Large intestine (tissue), 3 donors: Measurements from ENCODE around the gene UBE2E1. TPM values are rescaled to one million over a fixed set of nuclear protein-coding genes. Genes with fewer than 3 reads are reported as not detected.
A peak's percentile ranks its signal among the peaks of the same experiment; 100 is the strongest.

Source experiments
- DNase-seq, 2 donors: peaks; one replicate each; pipeline versions ENCODE4 v3.0.0 to v3.0.0-alpha.2; 2013
- H3K27ac ChIP-seq: one replicate; pipeline ENCODE4 v1.5.1; 2013; ENCODE audit warnings: low read length
- H3K27me3 ChIP-seq: 2 replicates; pipeline ENCODE4 v1.6.1; 2013; ENCODE audit warnings: low read length; ENCODE audit not compliant: control insufficient read depth, insufficient read depth
- H3K36me3 ChIP-seq: 2 replicates; pipeline ENCODE4 v1.6.1; 2013; ENCODE audit warnings: low read length; ENCODE audit not compliant: control insufficient read depth, insufficient read depth
- H3K4me1 ChIP-seq: one replicate; pipeline ENCODE4 v1.6.1; 2013; ENCODE audit warnings: low read length; ENCODE audit not compliant: control insufficient read depth, insufficient read depth
- H3K4me3 ChIP-seq: one replicate; pipeline ENCODE4 v1.5.1; 2013; ENCODE audit warnings: low read length
- H3K9me3 ChIP-seq: one replicate; pipeline ENCODE4 v1.6.1; 2013; ENCODE audit warnings: mild to moderate bottlenecking, low read depth, low read length, moderate library complexity; ENCODE audit not compliant: control insufficient read depth
- WGBS: methylation state at CpG from one replicate; pipeline ENCODE4 v1.1.5; 2013; ENCODE audit warnings: low lambda C conversion rate; ENCODE audit not compliant: insufficient coverage; 5-methylcytosine and 5-hydroxymethylcytosine counted together
- polyA plus RNA-seq: library from polyadenylated mRNA; unstranded; fragments of 120-200 nt; gene quantifications from one replicate; pipeline ENCODE4 v1.2.1, GENCODE V29; 2013

Gene UBE2E1
- polyA plus RNA-seq, 1 donor = 120 TPM

GRCh38 chr3:23793528-23794134 is 12.1 kb upstream of the UBE2E1 start:
- WGBS = 100% methylated on average over 2 of the region's 4 CpGs
- H3K36me3 ChIP-seq = no peaks in the 10 kb centered on the region

DNA sequence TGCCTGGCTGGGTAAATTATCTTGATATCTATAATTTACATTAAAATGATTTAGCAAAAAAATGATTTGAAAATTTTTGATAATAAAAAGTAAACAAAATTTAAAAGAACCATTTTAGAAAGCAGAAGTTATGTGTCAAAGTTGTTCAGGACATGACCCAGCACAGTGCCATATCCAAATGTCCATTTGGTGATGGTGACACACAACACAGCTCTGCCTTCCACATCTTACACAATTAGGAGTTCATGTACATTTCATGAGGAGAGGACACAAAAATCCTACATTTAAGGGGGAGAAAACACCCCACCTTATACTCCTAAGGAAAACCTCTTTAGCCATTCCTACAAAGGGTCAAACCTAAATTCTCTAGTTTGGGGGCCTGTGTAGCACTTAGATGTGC is 10.7 kb upstream of the UBE2E1 start:
- Histone ChIP-seq H3K36me3 (no peaks in the 10 kb centered on the region), H3K9me3 (no peaks in the 10 kb centered on the region), H3K4me3 (no peak overlapping the region), H3K27ac (no peak overlapping the region), H3K27me3 (no peaks in the 10 kb centered on the region), H3K4me1 (no peaks in the 10 kb centered on the region)
- DNase-seq = no peak

More at GRCh38 chr3:23793528-23794134, 12.1 kb upstream of the UBE2E1 start:
- no peak for DNase-seq
- no peaks in the 10 kb centered on the region for H3K27me3 ChIP-seq
- H3K9me3 ChIP-seq = no peaks in the 10 kb centered on the region
- H3K27ac ChIP-seq = no peak overlapping the region
- H3K4me1 ChIP-seq = no peaks in the 10 kb centered on the region
- no peak overlapping the region for H3K4me3 ChIP-seq

DNA sequence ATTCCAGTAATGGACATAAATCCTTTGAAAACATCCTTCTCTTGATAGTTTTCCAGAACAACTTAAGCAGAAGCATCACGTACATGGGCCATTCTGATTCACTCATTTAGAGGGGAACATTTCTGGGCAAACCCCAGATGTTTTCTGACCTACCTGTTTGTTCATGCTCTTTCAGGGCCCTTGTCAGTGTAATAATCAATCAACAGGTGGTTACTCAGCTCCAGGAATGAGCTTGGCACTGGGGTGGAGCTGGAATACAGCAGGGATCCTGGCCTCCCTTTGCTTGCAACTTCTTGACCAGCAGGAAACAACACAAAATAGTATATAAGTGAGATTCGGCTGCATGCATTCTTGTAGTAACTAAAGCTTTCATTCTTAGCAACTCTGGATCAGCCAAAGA is 9.2 kb upstream of the UBE2E1 start:
- H3K9me3 ChIP-seq = no peaks in the 10 kb centered on the region
- H3K27me3 ChIP-seq = no peaks in the 10 kb centered on the region
- H3K4me1 ChIP-seq = no peaks in the 10 kb centered on the region
- WGBS = 80% methylated on average over 1 of the region's 2 CpGs
- no peak overlapping the region for H3K4me3 ChIP-seq
- no peak for DNase-seq
- no peak overlapping the region for H3K27ac ChIP-seq
- no peaks in the 10 kb centered on the region for H3K36me3 ChIP-seq

DNA sequence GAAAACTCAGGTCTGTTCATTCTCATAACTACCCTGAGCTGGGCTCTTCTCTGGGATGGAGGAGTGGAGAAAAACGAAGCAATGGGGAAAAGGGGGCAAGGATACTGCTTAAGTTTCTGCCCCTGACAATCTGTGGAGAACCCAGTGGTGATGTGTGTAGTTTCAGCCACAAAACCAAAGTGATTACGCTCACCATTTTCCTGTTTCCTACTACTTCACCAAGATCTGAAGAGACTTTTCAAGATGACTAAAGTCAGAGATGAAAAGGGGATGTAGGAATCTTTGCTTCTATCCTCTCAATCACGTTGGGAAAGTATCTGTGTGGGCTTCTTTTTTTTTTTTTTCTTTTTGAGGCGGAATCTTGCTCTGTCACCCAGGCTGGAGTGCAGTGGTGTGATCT is 8.3 kb upstream of the UBE2E1 start:
- Histone ChIP-seq H3K27me3 (no peaks in the 10 kb centered on the region), H3K9me3 (no peaks in the 10 kb centered on the region), H3K27ac (no peak overlapping the region), H3K4me3 (no peak overlapping the region), H3K4me1 (no peaks in the 10 kb centered on the region), H3K36me3 (no peaks in the 10 kb centered on the region)
- DNase-seq = no peak
- no CpG with 5 or more reads among the region's 4 CpGs for WGBS

GRCh38 chr3:23798456-23798855 is 7.3 kb upstream of the UBE2E1 start:
- H3K36me3 ChIP-seq = no peaks in the 10 kb centered on the region
- no peaks in the 10 kb centered on the region for H3K27me3 ChIP-seq
- H3K9me3 ChIP-seq = no peaks in the 10 kb centered on the region
- no peak overlapping the region for H3K27ac ChIP-seq
- no peak overlapping the region for H3K4me3 ChIP-seq
- peaks cover 3% of the 10 kb centered on the region for H3K4me1 ChIP-seq
- WGBS = no CpG with 5 or more reads among the region's 5 CpGs
- no peak for DNase-seq

DNA sequence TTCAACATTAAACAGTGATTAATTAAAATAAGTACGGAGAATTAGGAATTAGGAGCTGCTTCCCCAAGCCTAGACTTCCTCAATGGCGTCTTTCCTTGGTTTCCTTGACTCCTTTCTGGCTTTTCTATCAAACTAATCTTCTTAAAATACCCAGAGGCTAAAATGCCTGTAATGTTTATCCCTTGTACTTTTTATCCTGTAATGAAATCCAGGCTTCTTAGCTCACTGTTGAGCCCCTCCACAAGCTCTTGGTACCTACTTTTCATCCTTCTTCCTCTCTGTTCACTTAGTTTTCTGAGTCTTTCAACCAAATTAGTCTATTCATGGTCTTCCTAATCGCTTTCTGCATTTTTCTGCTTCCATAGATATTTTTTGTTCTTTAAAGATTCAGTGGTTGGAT is 6.9 kb upstream of the UBE2E1 start:
- Histone ChIP-seq H3K36me3 (no peaks in the 10 kb centered on the region), H3K4me3 (no peak overlapping the region), H3K27me3 (no peaks in the 10 kb centered on the region), H3K4me1 (peaks cover 6% of the 10 kb centered on the region), H3K27ac (no peak overlapping the region), H3K9me3 (no peaks in the 10 kb centered on the region)
- no peak for DNase-seq
- WGBS = 90% methylated on average over 1 of the region's 3 CpGs

GRCh38 chr3:23800731-23801130 is 5.0 kb upstream of the UBE2E1 start:
- WGBS = 82% methylated on average over 3 of the region's 3 CpGs
- H3K27me3 ChIP-seq = no peaks in the 10 kb centered on the region
- DNase-seq = no peak
- peaks cover 13% of the 10 kb centered on the region for H3K4me1 ChIP-seq
- H3K27ac ChIP-seq = no peak overlapping the region
- no peaks in the 10 kb centered on the region for H3K36me3 ChIP-seq
- H3K4me3 ChIP-seq = no peak overlapping the region
- H3K9me3 ChIP-seq = no peaks in the 10 kb centered on the region

- H3K36me3 ChIP-seq = no peaks in the 10 kb centered on the region
- no peaks in the 10 kb centered on the region for H3K27me3 ChIP-seq
- peak overlapping the region; percentile 49 for H3K27ac ChIP-seq
- WGBS = 66% methylated on average over 4 of the region's 8 CpGs
- DNase-seq = peak; percentile 84 to 94
- no peaks in the 10 kb centered on the region for H3K9me3 ChIP-seq
- peaks cover 13% of the 10 kb centered on the region for H3K4me1 ChIP-seq
- no peak overlapping the region for H3K4me3 ChIP-seq
Measured at GRCh38 chr3:23804441-23805209, 1.1 kb upstream of the UBE2E1 start.

DNA sequence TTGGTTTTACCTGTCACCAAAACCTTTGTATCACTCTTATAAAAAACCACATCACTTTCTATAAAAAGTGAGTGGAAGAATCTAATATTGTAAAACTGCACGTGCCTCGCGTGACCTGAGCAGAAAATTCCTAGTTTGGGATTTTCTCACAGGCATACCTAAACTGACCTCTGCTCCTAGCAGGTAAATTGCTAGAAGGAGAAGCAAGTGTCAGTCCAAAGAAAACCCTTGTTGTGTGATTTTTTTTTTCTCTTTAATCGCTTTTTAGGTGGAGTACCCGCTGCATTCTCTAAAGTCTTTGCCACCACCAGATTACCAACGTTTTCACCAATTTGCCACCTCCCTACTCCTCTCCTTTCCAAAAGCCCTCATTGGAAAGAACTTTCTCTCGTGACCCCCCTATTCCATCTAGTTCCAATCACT is 534 bp upstream of the UBE2E1 start:
- Histone ChIP-seq H3K9me3 (no peaks in the 10 kb centered on the region), H3K4me1 (peaks cover 17% of the 10 kb centered on the region), H3K27me3 (no peaks in the 10 kb centered on the region), H3K27ac (peak overlapping the region; percentile 30), H3K4me3 (peak overlapping the region; percentile 76), H3K36me3 (no peaks in the 10 kb centered on the region)
- WGBS = 0% methylated on average over 1 of the region's 7 CpGs
- DNase-seq = peak in 1 of 2 donors; percentile 60

DNA sequence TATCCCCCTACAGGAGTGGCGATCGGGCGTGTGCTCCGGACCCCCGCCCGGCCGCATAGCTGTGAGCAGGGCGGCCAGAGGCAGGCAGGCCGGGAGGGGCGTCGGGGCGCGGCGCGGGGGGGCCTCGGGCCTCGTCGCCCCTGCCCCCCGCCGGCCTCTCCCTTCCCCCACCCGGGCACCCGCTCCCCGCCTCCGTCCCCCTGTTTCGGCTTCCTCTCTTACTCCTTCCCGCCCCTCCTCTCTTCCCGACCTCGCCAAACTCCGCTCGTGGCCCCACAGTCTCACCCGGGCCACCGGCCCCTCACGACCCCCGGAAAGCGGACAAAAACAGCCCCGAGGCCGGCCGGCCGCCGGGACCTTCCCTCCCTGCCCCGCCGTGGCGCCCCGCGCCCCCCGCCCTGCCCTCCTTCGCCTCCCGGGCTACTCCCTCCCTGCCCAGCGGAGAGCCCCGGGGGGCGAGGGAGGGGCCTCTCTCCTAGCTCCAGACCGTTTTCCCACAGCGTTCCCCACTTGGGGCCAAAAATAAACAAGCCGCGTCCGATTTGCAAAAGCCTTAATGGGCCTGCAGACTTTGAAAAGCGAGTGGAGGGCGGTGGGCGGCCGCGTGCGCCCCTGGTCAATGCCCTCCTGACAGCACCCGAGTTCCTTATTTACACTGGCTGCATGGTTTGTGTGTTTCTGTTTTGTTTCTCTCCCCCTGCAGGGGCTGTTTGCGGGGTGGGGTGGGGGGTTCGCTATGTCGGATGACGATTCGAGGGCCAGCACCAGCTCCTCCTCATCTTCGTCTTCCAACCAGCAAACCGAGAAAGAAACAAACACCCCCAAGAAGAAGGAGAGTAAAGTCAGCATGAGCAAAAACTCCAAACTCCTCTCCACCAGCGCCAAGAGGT is 1.0 kb downstream of the UBE2E1 start:
- peaks cover 17% of the 10 kb centered on the region for H3K4me1 ChIP-seq
- H3K27ac ChIP-seq = peak overlapping the region; percentile 47
- H3K36me3 ChIP-seq = no peaks in the 10 kb centered on the region
- WGBS = 0% methylated on average over 1 of the region's 71 CpGs
- peak in 1 of 2 donors; percentile 50 for DNase-seq
- H3K4me3 ChIP-seq = peak overlapping the region; percentile 76
- no peaks in the 10 kb centered on the region for H3K27me3 ChIP-seq
- no peaks in the 10 kb centered on the region for H3K9me3 ChIP-seq
